ENCODE data around the gene SDCCAG8. TPM values are rescaled to one million over a fixed set of nuclear protein-coding genes. Genes with fewer than 3 reads are reported as not detected.

SDCCAG8 gene
- polyA plus RNA-seq, 3 donors: 33.2 to 34.4 (median 33.4) TPM

- WGBS (ENCODE audit: insufficient coverage): no CpG with 5 or more reads among the region's 3 CpGs
Measured at GRCh38 chr1:243447347-243447746, 191.5 kb downstream of the SDCCAG8 start.

DNA sequence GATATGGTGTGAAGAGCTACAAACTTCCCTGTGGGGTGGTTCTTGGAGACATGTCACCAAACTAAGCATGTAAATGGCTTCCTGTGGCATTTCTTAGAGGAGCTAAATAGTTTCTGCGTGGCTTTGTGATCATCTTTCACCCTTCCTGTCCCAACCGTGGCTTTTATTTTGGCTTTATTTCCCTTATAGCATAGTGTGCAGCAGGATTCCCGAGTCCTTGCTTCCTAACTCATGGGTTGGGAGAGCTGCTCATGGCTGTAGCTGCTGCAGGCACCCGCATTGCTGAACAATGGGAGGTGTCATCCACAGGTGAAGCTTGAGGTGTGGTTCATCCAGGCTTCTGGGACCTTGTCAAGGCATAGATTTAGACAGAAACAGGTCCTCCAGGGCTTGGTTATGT, 192.0 kb downstream of the SDCCAG8 start:
- no peak overlapping the region for H3K4me3 Mint-ChIP-seq
- no peaks in the 10 kb centered on the region for H4K20me1 ChIP-seq (ENCODE audit: insufficient read depth, low read length)

More at GRCh38 chr1:243447347-243447746, 191.5 kb downstream of the SDCCAG8 start:
- H3K9me3 ChIP-seq (replicated peaks in 1 of 2; ENCODE audit: control insufficient read depth in 1 of 2, insufficient read depth in 1 of 2, low read length in 2 of 2): no peaks in the 10 kb centered on the region
- Mint-ChIP-seq H3K36me3 (peaks cover 2 to 14% of the 10 kb centered on the region in 2 donors), H3K27ac (peak overlapping the region in 5 of 7 donors; percentile 30 to 72 (median 51)), H3K4me3 (no peak overlapping the region), H3K4me1 (peaks cover 59% of the 10 kb centered on the region), H3K9me3 (no peaks in the 10 kb centered on the region), H3K27me3 (ENCODE audit: low read depth in 3 of 3) (peaks cover 0 to 2% (median 2%) of the 10 kb centered on the region in 3 donors)
- no peaks in the 10 kb centered on the region for H4K20me1 ChIP-seq (ENCODE audit: insufficient read depth, low read length)
- peak overlapping the region in 1 of 2 donors; percentile 88 for H3K27ac ChIP-seq (ENCODE audit: low read depth in 1 of 2, low read length in 2 of 2)
- no peaks in the 10 kb centered on the region for H3K36me3 ChIP-seq (replicated peaks in 1 of 2; ENCODE audit: control insufficient read depth in 1 of 2, insufficient read depth in 2 of 2, low read length in 2 of 2)
- H3K79me2 ChIP-seq (ENCODE audit: insufficient read depth, low read length): no peaks in the 10 kb centered on the region
- peak overlapping the region in 1 of 3 experiments; percentile 30 for H3K4me3 ChIP-seq (replicated peaks in 1 of 3; ENCODE audit: low read depth in 2 of 3, low read length in 3 of 3)
- H3K4me1 ChIP-seq (ENCODE audit: control insufficient read depth in 1 of 2, insufficient read depth in 2 of 2, low read length in 2 of 2): peaks cover 46 to 60% of the 10 kb centered on the region in 2 donors
- H3K9ac ChIP-seq (ENCODE audit: insufficient read depth, low read length, poor library complexity, severe bottlenecking): no peak overlapping the region
- H2AFZ ChIP-seq (ENCODE audit: insufficient read depth, low read depth, low read length, poor library complexity, severe bottlenecking): no peak overlapping the region
- TF ChIP-seq, protein P1, sequence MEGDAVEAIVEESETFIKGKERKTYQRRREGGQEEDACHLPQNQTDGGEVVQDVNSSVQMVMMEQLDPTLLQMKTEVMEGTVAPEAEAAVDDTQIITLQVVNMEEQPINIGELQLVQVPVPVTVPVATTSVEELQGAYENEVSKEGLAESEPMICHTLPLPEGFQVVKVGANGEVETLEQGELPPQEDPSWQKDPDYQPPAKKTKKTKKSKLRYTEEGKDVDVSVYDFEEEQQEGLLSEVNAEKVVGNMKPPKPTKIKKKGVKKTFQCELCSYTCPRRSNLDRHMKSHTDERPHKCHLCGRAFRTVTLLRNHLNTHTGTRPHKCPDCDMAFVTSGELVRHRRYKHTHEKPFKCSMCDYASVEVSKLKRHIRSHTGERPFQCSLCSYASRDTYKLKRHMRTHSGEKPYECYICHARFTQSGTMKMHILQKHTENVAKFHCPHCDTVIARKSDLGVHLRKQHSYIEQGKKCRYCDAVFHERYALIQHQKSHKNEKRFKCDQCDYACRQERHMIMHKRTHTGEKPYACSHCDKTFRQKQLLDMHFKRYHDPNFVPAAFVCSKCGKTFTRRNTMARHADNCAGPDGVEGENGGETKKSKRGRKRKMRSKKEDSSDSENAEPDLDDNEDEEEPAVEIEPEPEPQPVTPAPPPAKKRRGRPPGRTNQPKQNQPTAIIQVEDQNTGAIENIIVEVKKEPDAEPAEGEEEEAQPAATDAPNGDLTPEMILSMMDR (IDR thresholded peaks at IDR 0.05): no peak
- DNase-seq: peak; percentile 80 to 83 (median 83)
- peak overlapping the region; percentile 46 for H3K4me2 ChIP-seq (replicated peaks; ENCODE audit: extremely low read depth, low read length, poor library complexity, severe bottlenecking)
- H3K27me3 ChIP-seq (ENCODE audit: control insufficient read depth in 2 of 2, insufficient read depth in 2 of 2, low read length in 2 of 2): no peaks in the 10 kb centered on the region
- intact Hi-C loops (cut with micrococcal nuclease): no loop called here

More for the DNA sequence above, 192.0 kb downstream of the SDCCAG8 start:
- no peaks in the 10 kb centered on the region for H3K36me3 ChIP-seq (replicated peaks in 1 of 2; ENCODE audit: control insufficient read depth in 1 of 2, insufficient read depth in 2 of 2, low read length in 2 of 2)
- no peak overlapping the region for H3K4me3 ChIP-seq (replicated peaks in 1 of 3; ENCODE audit: low read depth in 2 of 3, low read length in 3 of 3)
- TF ChIP-seq, protein P1 (IDR thresholded peaks at IDR 0.05): no peak
- no peak for DNase-seq
- H3K27ac ChIP-seq (ENCODE audit: low read depth in 1 of 2, low read length in 2 of 2): peak overlapping the region; percentile 4 to 88
- intact Hi-C loops (cut with micrococcal nuclease): no loop called here
- no peaks in the 10 kb centered on the region for H3K9me3 ChIP-seq (replicated peaks in 1 of 2; ENCODE audit: control insufficient read depth in 1 of 2, insufficient read depth in 1 of 2, low read length in 2 of 2)
- peaks cover 50 to 65% of the 10 kb centered on the region in 2 donors for H3K4me1 ChIP-seq (ENCODE audit: control insufficient read depth in 1 of 2, insufficient read depth in 2 of 2, low read length in 2 of 2)
- Mint-ChIP-seq H3K9me3 (no peaks in the 10 kb centered on the region), H3K4me1 (peaks cover 56% of the 10 kb centered on the region), H3K27ac (peak overlapping the region; percentile 79 to 92 (median 88)), H3K27me3 (ENCODE audit: low read depth in 3 of 3) (peaks cover 0 to 2% (median 2%) of the 10 kb centered on the region in 3 donors), H3K36me3 (peaks cover 2 to 14% of the 10 kb centered on the region in 2 donors)
- H3K4me2 ChIP-seq (replicated peaks; ENCODE audit: extremely low read depth, low read length, poor library complexity, severe bottlenecking): no peak overlapping the region
- H3K79me2 ChIP-seq (ENCODE audit: insufficient read depth, low read length): no peaks in the 10 kb centered on the region
- no peaks in the 10 kb centered on the region for H3K27me3 ChIP-seq (ENCODE audit: control insufficient read depth in 2 of 2, insufficient read depth in 2 of 2, low read length in 2 of 2)
- peak overlapping the region; percentile 54 for H2AFZ ChIP-seq (ENCODE audit: insufficient read depth, low read depth, low read length, poor library complexity, severe bottlenecking)
- 100% methylated on average over 1 of the region's 4 CpGs for WGBS (ENCODE audit: insufficient coverage)
- H3K9ac ChIP-seq (ENCODE audit: insufficient read depth, low read length, poor library complexity, severe bottlenecking): no peak overlapping the region

Data from CD14-positive monocyte (primary cell).